ENCODE results near the gene ZBTB16. TPM values are rescaled to one million over a fixed set of nuclear protein-coding genes. Genes with fewer than 3 reads are reported as not detected.

ZBTB16 gene
- total RNA-seq, 2 experiments from 2014 or later, result 3.0 to 4.6 TPM

- intact Hi-C loops (cut with DNase I, micrococcal nuclease), result no loop called here
- peaks cover 14% of the 10 kb centered on the region for H3K4me1 Mint-ChIP-seq
- CTCF ChIA-PET, result no interaction called here
- no peaks in the 10 kb centered on the region for H3K36me3 Mint-ChIP-seq (ENCODE audit: low read depth)
- POLR2A ChIA-PET, result interaction anchor here (1.1 kb wide), 1 partner anchor 10 kb away, joined by 3 read pairs; no protein-coding TSS in a partner anchor
- no peak overlapping the region for H3K27ac Mint-ChIP-seq
- ATAC-seq (no peak), DNase-seq (no peak)
- H3K9me3 Mint-ChIP-seq (ENCODE audit: low read depth), result no peaks in the 10 kb centered on the region
- H3K27me3 Mint-ChIP-seq, result no peaks in the 10 kb centered on the region
- no peak overlapping the region for H3K4me3 Mint-ChIP-seq
Observed at GRCh38 chr11:114209343-114209742, 149.8 kb downstream of the ZBTB16 start.

- ATAC-seq, result no peak
- ChIA-PET POLR2A (interaction anchor here (1.1 kb wide), 1 partner anchor 10 kb away, joined by 3 read pairs; no protein-coding TSS in a partner anchor), CTCF (no interaction called here)
- no peaks in the 10 kb centered on the region for H3K27me3 Mint-ChIP-seq
- no peaks in the 10 kb centered on the region for H3K9me3 Mint-ChIP-seq (ENCODE audit: low read depth)
- no peak for DNase-seq
- H3K4me3 Mint-ChIP-seq, result no peak overlapping the region
- intact Hi-C loops (cut with DNase I, micrococcal nuclease), result no loop called here
- H3K4me1 Mint-ChIP-seq, result peaks cover 14% of the 10 kb centered on the region
- no peaks in the 10 kb centered on the region for H3K36me3 Mint-ChIP-seq (ENCODE audit: low read depth)
- H3K27ac Mint-ChIP-seq, result no peak overlapping the region
Observed at GRCh38 chr11:114209904-114210303, 150.4 kb downstream of the ZBTB16 start.

DNA sequence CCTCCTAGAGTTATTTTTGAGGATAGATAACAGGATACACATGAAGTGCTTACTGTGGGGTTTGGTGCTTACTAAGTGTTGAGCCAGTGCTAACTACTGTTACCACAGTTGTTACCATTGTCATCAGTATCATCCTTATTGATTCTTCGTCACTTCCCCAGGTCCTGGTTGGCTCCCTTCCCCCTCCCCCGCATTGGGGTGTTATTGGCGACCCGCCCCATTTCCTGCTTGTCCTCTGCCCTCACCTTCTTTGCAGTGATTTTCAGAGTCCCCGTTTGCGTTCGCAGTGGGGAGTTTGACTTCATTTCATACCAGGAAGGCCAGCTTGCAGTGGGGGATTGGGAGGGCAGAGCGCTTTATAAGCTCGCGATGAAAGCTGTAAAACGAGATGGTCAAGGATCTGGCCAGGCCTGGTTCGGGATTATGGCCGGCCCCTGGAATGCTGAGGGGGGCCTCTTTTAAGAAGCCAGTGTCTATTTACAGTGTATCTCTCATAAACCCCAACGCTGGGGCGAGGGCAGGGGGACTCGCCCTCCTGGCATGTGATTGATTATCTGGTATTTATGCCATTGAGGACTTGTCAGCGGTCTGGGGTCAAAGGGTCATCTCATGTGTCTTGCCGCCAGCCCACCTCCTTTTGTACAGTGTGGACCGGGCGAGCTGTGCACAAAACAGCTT lies 152.1 kb downstream of the ZBTB16 start:
- no peak for ATAC-seq
- intact Hi-C loops (cut with DNase I, micrococcal nuclease), result no loop called here
- peaks cover 25% of the 10 kb centered on the region for H3K4me1 Mint-ChIP-seq

GRCh38 chr11:114213622-114214021 lies 154.1 kb downstream of the ZBTB16 start:
- POLR2A ChIA-PET, result interaction anchor here (0.7 kb wide), 1 partner anchor 130 kb away, joined by 7 read pairs; no protein-coding TSS in a partner anchor
- Mint-ChIP-seq H3K27ac (no peak overlapping the region), H3K4me3 (no peak overlapping the region), H3K9me3 (ENCODE audit: low read depth) (no peaks in the 10 kb centered on the region), H3K27me3 (no peaks in the 10 kb centered on the region), H3K36me3 (ENCODE audit: low read depth) (no peaks in the 10 kb centered on the region), H3K4me1 (peaks cover 26% of the 10 kb centered on the region)
- intact Hi-C loops (cut with DNase I, micrococcal nuclease), result no loop called here
- DNase-seq (no peak), ATAC-seq (no peak)
- CTCF ChIA-PET, result no interaction called here

More for the DNA sequence above, 152.1 kb downstream of the ZBTB16 start:
- no peak overlapping the region for H3K27ac Mint-ChIP-seq
- no peaks in the 10 kb centered on the region for H3K36me3 Mint-ChIP-seq (ENCODE audit: low read depth)
- H3K9me3 Mint-ChIP-seq (ENCODE audit: low read depth), result no peaks in the 10 kb centered on the region
- H3K27me3 Mint-ChIP-seq, result no peaks in the 10 kb centered on the region
- CTCF ChIA-PET, result interaction anchor here (1.1 kb wide), 1 partner anchor 49 kb away, joined by 3 read pairs; no protein-coding TSS in a partner anchor
- no peak overlapping the region for H3K4me3 Mint-ChIP-seq
- POLR2A ChIA-PET, result no interaction called here
- DNase-seq, result no peak

- intact Hi-C loops (cut with DNase I, micrococcal nuclease), result no loop called here
- POLR2A ChIA-PET, result no interaction called here
- H3K27ac Mint-ChIP-seq, result no peak overlapping the region
- no peaks in the 10 kb centered on the region for H3K36me3 Mint-ChIP-seq (ENCODE audit: low read depth)
- H3K4me1 Mint-ChIP-seq, result peaks cover 20% of the 10 kb centered on the region
- DNase-seq (no peak), ATAC-seq (no peak)
- CTCF ChIA-PET, result interaction anchor here (0.7 to 1.1 kb wide), 3 partner anchors 10 to 48 kb away, joined by 3 to 4 read pairs (median 4); no protein-coding TSS in a partner anchor
- no peak overlapping the region for H3K4me3 Mint-ChIP-seq
- H3K9me3 Mint-ChIP-seq (ENCODE audit: low read depth), result no peaks in the 10 kb centered on the region
- H3K27me3 Mint-ChIP-seq, result no peaks in the 10 kb centered on the region
Observed at GRCh38 chr11:114215428-114215827, 155.9 kb downstream of the ZBTB16 start.

GRCh38 chr11:114215871-114216795 lies 156.6 kb downstream of the ZBTB16 start:
- intact Hi-C loops (cut with DNase I, micrococcal nuclease), result no loop called here

GRCh38 chr11:114216796-114217180 lies 157.3 kb downstream of the ZBTB16 start:
- Mint-ChIP-seq H3K4me1 (peaks cover 20% of the 10 kb centered on the region), H3K27me3 (no peaks in the 10 kb centered on the region)
- intact Hi-C loops (cut with DNase I, micrococcal nuclease), result no loop called here

More at GRCh38 chr11:114215871-114216795, 156.6 kb downstream of the ZBTB16 start:
- Mint-ChIP-seq H3K36me3 (ENCODE audit: low read depth) (no peaks in the 10 kb centered on the region), H3K27me3 (no peaks in the 10 kb centered on the region), H3K9me3 (ENCODE audit: low read depth) (no peaks in the 10 kb centered on the region), H3K4me3 (no peak overlapping the region), H3K27ac (no peak overlapping the region), H3K4me1 (peaks cover 20% of the 10 kb centered on the region)
- ChIA-PET CTCF (interaction anchor here (0.7 to 1.1 kb wide), 3 partner anchors 10 to 47 kb away, joined by 3 to 4 read pairs (median 4); no protein-coding TSS in a partner anchor), POLR2A (no interaction called here)
- DNase-seq (no peak), ATAC-seq (no peak)

DNA sequence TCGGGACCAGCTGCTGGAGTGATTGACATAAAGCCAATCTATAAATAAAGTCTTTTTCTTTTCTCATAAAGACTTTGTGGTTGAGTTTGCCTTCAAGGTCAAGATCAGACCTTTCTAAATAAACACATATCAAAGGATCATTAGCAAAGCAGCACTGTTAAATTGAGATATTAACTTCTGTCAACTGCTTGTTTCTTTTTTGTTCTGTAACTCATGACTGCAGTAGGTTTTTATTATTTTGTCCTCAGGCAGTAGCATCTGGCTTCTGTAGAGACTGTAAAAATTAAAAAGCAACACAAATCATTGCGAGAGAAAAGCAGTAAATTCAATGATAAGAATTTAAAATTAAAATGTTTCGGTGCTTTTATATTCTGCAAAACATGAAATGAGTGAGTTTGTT lies 159.0 kb downstream of the ZBTB16 start:
- Mint-ChIP-seq H3K27ac (no peak overlapping the region), H3K9me3 (ENCODE audit: low read depth) (no peaks in the 10 kb centered on the region), H3K27me3 (no peaks in the 10 kb centered on the region), H3K4me1 (peaks cover 20% of the 10 kb centered on the region), H3K4me3 (no peak overlapping the region), H3K36me3 (ENCODE audit: low read depth) (no peaks in the 10 kb centered on the region)
- no peak for ATAC-seq
- intact Hi-C loops (cut with DNase I, micrococcal nuclease), result no loop called here
- CTCF ChIA-PET, result interaction anchor here (0.7 kb wide), 1 partner anchor 68 kb away, joined by 3 read pairs; no protein-coding TSS in a partner anchor
- DNase-seq, result no peak
- POLR2A ChIA-PET, result no interaction called here

More at GRCh38 chr11:114216796-114217180, 157.3 kb downstream of the ZBTB16 start:
- Mint-ChIP-seq H3K36me3 (ENCODE audit: low read depth) (no peaks in the 10 kb centered on the region), H3K9me3 (ENCODE audit: low read depth) (no peaks in the 10 kb centered on the region), H3K4me3 (no peak overlapping the region), H3K27ac (no peak overlapping the region)
- ATAC-seq, result peak; percentile 19
- POLR2A ChIA-PET, result no interaction called here
- CTCF ChIA-PET, result no interaction called here
- DNase-seq, result no peak

DNA sequence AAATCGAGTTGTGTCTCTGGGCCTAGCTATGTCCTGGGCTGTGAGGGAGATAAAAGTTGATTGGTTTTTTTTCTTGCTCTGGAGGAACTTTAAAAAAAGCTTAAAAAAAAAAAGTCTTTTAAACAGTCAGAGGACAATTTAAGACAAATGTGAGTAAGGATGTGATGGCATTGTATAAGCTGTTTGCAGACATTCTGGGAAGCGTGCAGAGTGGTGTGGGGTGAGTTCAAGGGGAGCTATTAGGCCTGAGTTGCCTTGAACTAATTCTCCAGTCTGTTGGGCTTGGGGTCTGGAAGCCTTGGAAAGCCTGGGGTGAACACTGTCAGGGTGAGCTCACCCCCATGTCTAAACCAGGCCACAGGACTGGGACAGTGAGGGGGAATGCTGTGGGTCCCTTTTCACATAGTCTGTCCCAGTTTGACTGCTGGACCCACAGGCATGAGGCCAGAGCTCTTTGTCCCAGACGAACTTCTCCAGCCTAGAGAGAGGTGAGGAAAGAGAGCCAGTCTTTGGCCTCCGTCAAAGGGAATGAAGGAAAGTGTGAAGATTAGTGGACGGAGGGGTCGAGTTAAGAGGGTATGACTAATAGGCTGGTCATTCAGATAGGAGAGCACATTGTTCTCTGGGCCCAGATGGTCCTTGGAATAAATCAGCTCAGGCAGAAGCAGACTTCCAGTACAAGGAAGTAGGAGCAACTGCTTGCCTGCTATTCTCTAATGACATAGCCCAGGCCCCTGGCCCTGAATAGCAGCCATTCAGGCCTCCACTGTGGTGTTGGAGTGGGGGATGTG lies 160.2 kb downstream of the ZBTB16 start:
- ChIA-PET POLR2A (interaction anchor here (0.6 kb wide), 2 partner anchors 10 to 12 kb away, joined by 3 to 6 read pairs; no protein-coding TSS in a partner anchor), CTCF (interaction anchor here (0.6 to 0.9 kb wide), 2 partner anchors 27 to 28 kb away, joined by 3 read pairs; no protein-coding TSS in a partner anchor)
- no peak overlapping the region for H3K4me3 Mint-ChIP-seq
- ATAC-seq (no peak), DNase-seq (no peak)
- H3K27me3 Mint-ChIP-seq, result no peaks in the 10 kb centered on the region
- H3K36me3 Mint-ChIP-seq (ENCODE audit: low read depth), result no peaks in the 10 kb centered on the region
- peaks cover 20% of the 10 kb centered on the region for H3K4me1 Mint-ChIP-seq
- no peaks in the 10 kb centered on the region for H3K9me3 Mint-ChIP-seq (ENCODE audit: low read depth)
- intact Hi-C loops (cut with DNase I, micrococcal nuclease), result no loop called here
- no peak overlapping the region for H3K27ac Mint-ChIP-seq

DNA sequence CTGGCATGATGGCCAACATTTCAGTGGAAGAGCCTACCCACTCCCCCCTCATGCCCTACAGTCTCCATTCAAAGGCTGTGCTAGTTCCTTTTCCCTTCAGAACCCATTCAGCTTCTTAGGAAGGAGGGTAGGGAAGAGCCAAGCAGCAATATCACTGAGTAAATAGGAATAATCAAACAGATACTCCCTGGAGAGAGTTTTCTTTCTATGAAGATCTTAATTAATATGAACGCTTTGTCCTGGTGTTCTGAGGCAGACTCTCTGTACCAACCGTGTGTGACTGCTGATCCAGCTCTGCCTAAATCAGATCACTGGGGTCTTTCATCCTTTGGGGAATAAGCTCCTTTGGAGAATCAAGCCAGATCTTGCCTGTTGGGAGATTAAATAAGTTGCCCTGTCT lies 161.5 kb downstream of the ZBTB16 start:
- H3K27me3 Mint-ChIP-seq, result no peaks in the 10 kb centered on the region
- H3K36me3 Mint-ChIP-seq (ENCODE audit: low read depth), result no peaks in the 10 kb centered on the region
- H3K27ac Mint-ChIP-seq, result no peak overlapping the region
- ChIA-PET POLR2A (no interaction called here), CTCF (interaction anchor here (0.7 kb wide), 1 partner anchor 29 kb away, joined by 3 read pairs; no protein-coding TSS in a partner anchor)
- intact Hi-C loops (cut with DNase I, micrococcal nuclease), result no loop called here
- no peaks in the 10 kb centered on the region for H3K9me3 Mint-ChIP-seq (ENCODE audit: low read depth)
- ATAC-seq (no peak), DNase-seq (no peak)
- H3K4me3 Mint-ChIP-seq, result no peak overlapping the region
- H3K4me1 Mint-ChIP-seq, result peaks cover 20% of the 10 kb centered on the region

GRCh38 chr11:114225661-114226060 lies 166.2 kb downstream of the ZBTB16 start:
- DNase-seq (no peak), ATAC-seq (no peak)
- POLR2A ChIA-PET, result no interaction called here
- H3K36me3 Mint-ChIP-seq (ENCODE audit: low read depth), result no peaks in the 10 kb centered on the region
- H3K4me1 Mint-ChIP-seq, result peaks cover 13% of the 10 kb centered on the region
- CTCF ChIA-PET, result interaction anchor here (0.6 kb wide), 1 partner anchor 1324 kb away, joined by 3 read pairs; no protein-coding TSS in a partner anchor
- no peak overlapping the region for H3K27ac Mint-ChIP-seq
- intact Hi-C loops (cut with DNase I, micrococcal nuclease), result no loop called here
- no peaks in the 10 kb centered on the region for H3K27me3 Mint-ChIP-seq
- no peak overlapping the region for H3K4me3 Mint-ChIP-seq
- H3K9me3 Mint-ChIP-seq (ENCODE audit: low read depth), result no peaks in the 10 kb centered on the region
